ENCODE results near the gene TACC2. TPM values are rescaled to one million over a fixed set of nuclear protein-coding genes. Genes with fewer than 3 reads are reported as not detected.

TACC2 gene
- total RNA-seq, 2 donors from 2014 or later: 247 to 286 TPM

- H3K36me3 ChIP-seq: peaks cover 15% of the 10 kb centered on the region
- H3K9me3 ChIP-seq: no peaks in the 10 kb centered on the region
- peak overlapping the region; percentile 88 to 90 for H3K27ac ChIP-seq
- H3K4me3 ChIP-seq: no peak overlapping the region
- no peaks in the 10 kb centered on the region for H3K27me3 ChIP-seq
- peaks cover 0 to 65% of the 10 kb centered on the region in 2 donors for H3K4me1 ChIP-seq
- DNase-seq (ENCODE audit: low spot score): peak; percentile 72
- TF ChIP-seq CTCF (IDR thresholded peaks at IDR 0.05): no peak
Measured at GRCh38 chr10:122154545-122155366, 165.8 kb downstream of the TACC2 start.

GRCh38 chr10:122157451-122157850, 168.5 kb downstream of the TACC2 start:
- Histone ChIP-seq H3K27ac (peak overlapping the region in 1 of 2 donors; percentile 88), H3K4me3 (no peak overlapping the region), H3K4me1 (peaks cover 0 to 48% of the 10 kb centered on the region in 2 donors), H3K9me3 (no peaks in the 10 kb centered on the region), H3K27me3 (no peaks in the 10 kb centered on the region), H3K36me3 (peaks cover 19% of the 10 kb centered on the region)
- TF ChIP-seq CTCF (IDR thresholded peaks at IDR 0.05): no peak
- DNase-seq (ENCODE audit: low spot score): no peak

- peaks cover 0 to 48% of the 10 kb centered on the region in 2 donors for H3K4me1 ChIP-seq
- no peaks in the 10 kb centered on the region for H3K9me3 ChIP-seq
- no peaks in the 10 kb centered on the region for H3K27me3 ChIP-seq
- no peak overlapping the region for H3K27ac ChIP-seq
- TF ChIP-seq CTCF (IDR thresholded peaks at IDR 0.05): no peak
- H3K4me3 ChIP-seq: no peak overlapping the region
- no peak for DNase-seq (ENCODE audit: low spot score)
- peaks cover 19% of the 10 kb centered on the region for H3K36me3 ChIP-seq
Measured at GRCh38 chr10:122158362-122158761, 169.4 kb downstream of the TACC2 start.

GRCh38 chr10:122159141-122159970, 170.4 kb downstream of the TACC2 start:
- no peaks in the 10 kb centered on the region for H3K9me3 ChIP-seq
- peaks cover 0 to 45% of the 10 kb centered on the region in 2 donors for H3K4me1 ChIP-seq
- peaks cover 19% of the 10 kb centered on the region for H3K36me3 ChIP-seq
- peak overlapping the region in 1 of 2 donors; percentile 18 for H3K27ac ChIP-seq
- DNase-seq (ENCODE audit: low spot score): no peak
- H3K27me3 ChIP-seq: no peaks in the 10 kb centered on the region
- no peak for TF ChIP-seq CTCF (IDR thresholded peaks at IDR 0.05)
- H3K4me3 ChIP-seq: no peak overlapping the region

GRCh38 chr10:122161795-122162194, 172.8 kb downstream of the TACC2 start:
- no peak for DNase-seq (ENCODE audit: low spot score)
- Histone ChIP-seq H3K27me3 (no peaks in the 10 kb centered on the region), H3K27ac (peak overlapping the region in 1 of 2 donors; percentile 71), H3K9me3 (no peaks in the 10 kb centered on the region), H3K36me3 (peaks cover 19% of the 10 kb centered on the region), H3K4me3 (no peak overlapping the region), H3K4me1 (peaks cover 0 to 43% of the 10 kb centered on the region in 2 donors)
- TF ChIP-seq CTCF (IDR thresholded peaks at IDR 0.05): no peak
